ENCODE results near the gene SMIM43. TPM values are rescaled to one million over a fixed set of nuclear protein-coding genes. Genes with fewer than 3 reads are reported as not detected.

Gene SMIM43
- total and polyA plus RNA-seq, 2 of the 8 experiments (the other 6 are each of a cell fraction or from before 2014, with no cell fraction given), result 0.50 to 0.94 TPM

DNA sequence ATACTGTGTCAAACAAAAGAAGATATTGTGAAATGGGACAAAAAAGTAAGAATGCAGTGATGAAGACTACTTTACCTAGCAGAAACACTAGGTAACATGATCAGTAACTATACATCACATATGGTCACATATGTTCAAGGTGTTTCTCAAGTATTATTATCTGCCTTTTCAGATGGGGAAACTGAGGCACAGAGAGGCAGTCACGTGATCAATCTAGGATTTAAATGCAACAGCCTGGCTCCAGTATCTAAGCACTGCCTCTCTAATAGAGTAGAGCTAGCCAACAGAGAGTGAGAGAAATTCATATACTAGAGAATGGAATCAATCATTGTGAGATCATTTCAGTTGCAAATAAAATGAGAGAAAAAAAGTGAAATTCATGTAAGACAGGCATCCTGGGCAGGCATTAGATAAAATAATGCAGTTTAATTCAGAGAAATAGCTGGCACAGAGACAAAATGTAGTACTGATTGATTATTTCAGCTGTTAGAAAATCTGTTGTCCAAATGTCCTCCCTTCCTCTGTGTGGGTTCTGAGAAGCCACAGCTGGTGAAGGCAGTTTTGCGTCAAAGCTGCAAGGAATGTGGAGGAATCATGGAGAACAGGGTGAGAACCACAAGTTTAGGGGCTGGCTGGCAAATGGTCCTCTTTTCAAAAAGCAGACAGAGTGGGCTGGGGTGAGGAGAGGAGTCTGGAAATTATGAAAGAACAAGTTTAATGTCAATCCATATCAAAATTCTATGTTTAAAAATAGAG is 26.0 kb downstream of the SMIM43 start (continued):
- TF ChIP-seq, protein P1, sequence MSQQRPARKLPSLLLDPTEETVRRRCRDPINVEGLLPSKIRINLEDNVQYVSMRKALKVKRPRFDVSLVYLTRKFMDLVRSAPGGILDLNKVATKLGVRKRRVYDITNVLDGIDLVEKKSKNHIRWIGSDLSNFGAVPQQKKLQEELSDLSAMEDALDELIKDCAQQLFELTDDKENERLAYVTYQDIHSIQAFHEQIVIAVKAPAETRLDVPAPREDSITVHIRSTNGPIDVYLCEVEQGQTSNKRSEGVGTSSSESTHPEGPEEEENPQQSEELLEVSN (IDR thresholded peaks at IDR 0.05), result no peak
- TF ChIP-seq, protein P2, sequence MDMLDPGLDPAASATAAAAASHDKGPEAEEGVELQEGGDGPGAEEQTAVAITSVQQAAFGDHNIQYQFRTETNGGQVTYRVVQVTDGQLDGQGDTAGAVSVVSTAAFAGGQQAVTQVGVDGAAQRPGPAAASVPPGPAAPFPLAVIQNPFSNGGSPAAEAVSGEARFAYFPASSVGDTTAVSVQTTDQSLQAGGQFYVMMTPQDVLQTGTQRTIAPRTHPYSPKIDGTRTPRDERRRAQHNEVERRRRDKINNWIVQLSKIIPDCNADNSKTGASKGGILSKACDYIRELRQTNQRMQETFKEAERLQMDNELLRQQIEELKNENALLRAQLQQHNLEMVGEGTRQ (IDR thresholded peaks at IDR 0.05; ENCODE audit: low read length), result no peak
- TF ChIP-seq SIN3A (conservative IDR thresholded peaks at IDR 0.05 in 1 of 2, IDR thresholded peaks at IDR 0.05 in 1 of 2; ENCODE audit: low read depth in 1 of 2, low read length in 2 of 2) (no peak), YY1 (IDR thresholded peaks at IDR 0.05; ENCODE audit: low read depth, low read length) (no peak), SIRT6 (IDR thresholded peaks at IDR 0.05; ENCODE audit: low read length) (no peak), JUND (IDR thresholded peaks at IDR 0.05; ENCODE audit: low read length) (no peak), HDAC2 (IDR thresholded peaks at IDR 0.05; ENCODE audit: borderline replicate concordance in 1 of 2, low read depth in 2 of 2, low read length in 2 of 2) (no peak)

Data from H1 (cell line).